H9 (cell line): Measurements from ENCODE around the gene PLEKHA5. TPM values are rescaled to one million over a fixed set of nuclear protein-coding genes. Genes with fewer than 3 reads are reported as not detected.
A peak's percentile ranks its signal among the peaks of the same experiment; 100 is the strongest.

Experiments used
- DNase-seq: peaks from one replicate; pipeline ENCODE4 v3.0.0-alpha.2; 2017
- H2AFZ ChIP-seq: one replicate; pipeline ENCODE4 v1.6.1; 2013; ENCODE audit warnings: mild to moderate bottlenecking, low read length, control low read depth, moderate library complexity
- H2AK5ac ChIP-seq: 2 replicates; pipeline ENCODE4 v1.6.1; 2013; ENCODE audit warnings: low read length, control low read depth, mixed read lengths; ENCODE audit not compliant: insufficient read length
- H2BK120ac ChIP-seq: one replicate; pipeline ENCODE4 v1.6.1; 2013; ENCODE audit warnings: low read depth, mild to moderate bottlenecking, low read length, control low read depth, inconsistent platforms; ENCODE audit not compliant: poor library complexity, severe bottlenecking
- H2BK12ac ChIP-seq: 2 replicates; pipeline ENCODE4 v1.6.1; 2013; ENCODE audit warnings: low read length, control low read depth, mixed read lengths, low read depth; ENCODE audit not compliant: insufficient read length
- H2BK15ac ChIP-seq: 2 replicates; pipeline ENCODE4 v1.6.1; 2013; ENCODE audit warnings: low read depth, low read length, control low read depth
- H2BK20ac ChIP-seq: one replicate; pipeline ENCODE4 v1.6.1; 2013; ENCODE audit warnings: low read depth, mild to moderate bottlenecking, low read length, control low read depth, inconsistent platforms; ENCODE audit not compliant: poor library complexity, severe bottlenecking
- H2BK5ac ChIP-seq: 2 replicates; pipeline ENCODE4 v1.6.1; 2013; ENCODE audit warnings: low read length, control low read depth, mixed read lengths; ENCODE audit not compliant: insufficient read length
- H3K14ac ChIP-seq: 2 replicates; pipeline ENCODE4 v1.6.1; 2013; ENCODE audit warnings: low read length, control low read depth; ENCODE audit not compliant: insufficient read depth
- H3K18ac ChIP-seq: 2 replicates; pipeline ENCODE4 v1.6.1; 2013; ENCODE audit warnings: low read depth, mild to moderate bottlenecking, mixed read lengths, low read length, control low read depth; ENCODE audit not compliant: insufficient read length
- H3K23ac ChIP-seq: 2 replicates; pipeline ENCODE4 v1.6.1; 2013; ENCODE audit warnings: low read length, control low read depth, mixed read lengths, low read depth; ENCODE audit not compliant: insufficient read length
- H3K23me2 ChIP-seq: 2 replicates; pipeline ENCODE4 v1.6.1; 2013; ENCODE audit warnings: low read depth, mild to moderate bottlenecking, mixed read lengths, low read length, control low read depth; ENCODE audit not compliant: insufficient read length, poor library complexity, severe bottlenecking
- H3K27ac ChIP-seq: 2 replicates; pipeline ENCODE4 v1.5.1; 2013; ENCODE audit warnings: low read length, control low read depth, mixed read lengths, low read depth; ENCODE audit not compliant: insufficient read length
- H3K27me3 ChIP-seq: 2 replicates; pipeline ENCODE4 v1.6.1; 2013; ENCODE audit warnings: low read length, control low read depth, inconsistent platforms; ENCODE audit not compliant: insufficient read depth
- H3K4ac ChIP-seq: 2 replicates; pipeline ENCODE4 v1.6.1; 2013; ENCODE audit warnings: low read depth, mild to moderate bottlenecking, control low read depth, inconsistent platforms, low read length, moderate library complexity
- H3K4me1 ChIP-seq: 2 replicates; pipeline ENCODE4 v1.6.1; 2013; ENCODE audit warnings: low read length, control low read depth, inconsistent platforms; ENCODE audit not compliant: insufficient read depth
- H3K4me2 ChIP-seq: 2 replicates; pipeline ENCODE4 v1.6.1; 2013; ENCODE audit warnings: low read length, control low read depth, mixed read lengths; ENCODE audit not compliant: insufficient read length, insufficient read depth
- H3K56ac ChIP-seq: 2 replicates; pipeline ENCODE4 v1.6.1; 2013; ENCODE audit warnings: low read depth, mild to moderate bottlenecking, mixed read lengths, low read length, control low read depth; ENCODE audit not compliant: insufficient read length
- H3K79me1 ChIP-seq: 2 replicates; pipeline ENCODE4 v1.6.1; 2013; ENCODE audit warnings: low read depth, mild to moderate bottlenecking, moderate library complexity, low read length, control low read depth, inconsistent platforms; ENCODE audit not compliant: insufficient read depth, poor library complexity, severe bottlenecking
- H3K79me2 ChIP-seq: 2 replicates; pipeline ENCODE4 v1.6.1; 2013; ENCODE audit warnings: low read length, control low read depth, inconsistent platforms; ENCODE audit not compliant: insufficient read depth
- H3K9ac ChIP-seq: 2 replicates; pipeline ENCODE4 v1.6.1; 2013; ENCODE audit warnings: low read length, control low read depth, mixed read lengths; ENCODE audit not compliant: insufficient read length; ENCODE audit errors: extremely low read depth
- H3K9me3 ChIP-seq: one replicate; pipeline ENCODE4 v1.6.1; 2013; ENCODE audit warnings: low read depth, low read length, inconsistent platforms; ENCODE audit not compliant: control insufficient read depth
- H3T11ph ChIP-seq: one replicate; pipeline ENCODE4 v1.6.1; 2013; ENCODE audit warnings: mild to moderate bottlenecking, low read length, control low read depth, inconsistent platforms
- H4K20me1 ChIP-seq: one replicate; pipeline ENCODE4 v1.6.1; 2013; ENCODE audit not compliant: control insufficient read depth, insufficient read length, insufficient read depth
- H4K5ac ChIP-seq: 2 replicates; pipeline ENCODE4 v1.6.1; 2013; ENCODE audit warnings: low read depth, mild to moderate bottlenecking, mixed read lengths, low read length, control low read depth; ENCODE audit not compliant: insufficient read length
- H4K8ac ChIP-seq: replicated peaks from 2 replicates; pipeline ENCODE4 v1.6.1; 2013; ENCODE audit warnings: low read length, control low read depth, mixed read lengths, low read depth; ENCODE audit not compliant: insufficient read length
- H4K91ac ChIP-seq: 2 replicates; pipeline ENCODE4 v1.6.1; 2013; ENCODE audit warnings: low read depth, mild to moderate bottlenecking, moderate library complexity, mixed read lengths, low read length, control low read depth; ENCODE audit not compliant: insufficient read length
- H3K27ac Mint-ChIP-seq, 3 experiments: 2 replicates in 2 of 3; 3 replicates in 1 of 3; pipeline ENCODE4 v1.8.0; 2020 to 2021; ENCODE audit warnings: mixed read lengths in 3 of 3, mild to moderate bottlenecking in 1 of 3, moderate library complexity in 1 of 3
- H3K27me3 Mint-ChIP-seq: 2 replicates; pipeline ENCODE4 v1.8.0; 2021; ENCODE audit warnings: low read depth, mild to moderate bottlenecking, moderate library complexity, mixed read lengths
- H3K36me3 Mint-ChIP-seq, 3 experiments: 2 replicates in 2 of 3; 3 replicates in 1 of 3; pipeline ENCODE4 v1.8.0; 2020 to 2021; ENCODE audit warnings: low read depth in 3 of 3, mixed read lengths in 3 of 3; ENCODE audit not compliant: insufficient read depth in 1 of 3
- H3K4me1 Mint-ChIP-seq, 2 experiments: 2 replicates each; pipeline ENCODE4 v1.8.0; 2020; ENCODE audit warnings: mixed read lengths in 2 of 2
- H3K4me3 Mint-ChIP-seq, 2 experiments: 2 replicates in 1 of 2; 3 replicates in 1 of 2; pipeline ENCODE4 v1.8.0; 2020 to 2021; ENCODE audit warnings: mild to moderate bottlenecking in 2 of 2, mixed read lengths in 2 of 2, moderate library complexity in 1 of 2
- H3K9me3 Mint-ChIP-seq, 2 experiments: 2 replicates in 1 of 2; 3 replicates in 1 of 2; pipeline ENCODE4 v1.8.0; 2020; ENCODE audit warnings: mild to moderate bottlenecking in 2 of 2, mixed read lengths in 2 of 2, moderate library complexity in 1 of 2
- WGBS: extraction: QIAGEN DNeasy Blood & Tissue Kit; methylation state at CpG from one replicate; pipeline ENCODE4 v1.1.7; 2013; ENCODE audit warnings: missing lambda C conversion rate, low lambda C conversion rate, mixed read lengths; ENCODE audit not compliant: insufficient read length; ENCODE audit errors: extremely low coverage; 5-methylcytosine and 5-hydroxymethylcytosine counted together
- total RNA-seq: library from RNA; stranded (reverse); gene quantifications from 2 replicates; pipeline ENCODE4 v1.2.1, GENCODE V29; 2021
- TF ChIP-seq, protein P1 (sequence below): fragments of 200-600 bp; sonication (generic); conservative IDR thresholded peaks from 3 replicates; pipeline ENCODE4 v1.8.0; 2021; ENCODE audit warnings: antibody characterized with exemption, mild to moderate bottlenecking

Gene PLEKHA5
- total RNA-seq, 1 experiment from 2014 or later = 86.7 TPM

DNA sequence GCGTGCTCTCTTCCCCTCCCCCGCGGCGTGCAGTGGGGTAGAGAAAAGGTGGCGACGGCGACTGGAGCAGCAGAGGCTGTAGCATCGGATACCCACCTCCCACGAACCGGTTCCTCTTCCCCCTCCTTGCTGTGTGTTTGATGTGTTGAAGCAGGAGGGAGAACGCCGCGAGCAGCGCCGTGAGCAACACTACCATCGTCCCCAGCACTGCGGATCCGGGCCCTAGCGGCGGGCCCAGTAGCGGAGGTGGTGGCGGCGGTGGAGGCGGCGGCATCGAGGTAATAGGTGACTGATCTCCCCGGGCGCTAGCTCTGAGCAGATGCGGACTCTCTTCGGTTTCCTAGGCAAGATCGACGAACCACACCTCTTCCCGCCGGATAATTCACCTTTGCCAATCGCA, 176.8 kb downstream of the PLEKHA5 start:
- no peak overlapping the region for H2BK15ac ChIP-seq

More for the DNA sequence above, 176.8 kb downstream of the PLEKHA5 start:
- no peak overlapping the region for H3K14ac ChIP-seq
- Mint-ChIP-seq H3K27ac (0 out of 7 replicates have a peak overlapping the region, but pooled peaks of 1 of the 3 experiments have one; percentile 28), H3K4me1 (peaks cover 2 to 4% of the 10 kb centered on the region in 2 experiments; a peak in 2 of 4 replicates), H3K4me3 (no peak overlapping the region), H3K9me3 (peaks cover 0 to 8% of the 10 kb centered on the region in 2 experiments; a peak in 1 of 5 replicates), H3K27me3 (no peaks in the 10 kb centered on the region), H3K36me3 (peaks cover 9 to 48% (median 20%) of the 10 kb centered on the region in 3 experiments; a peak in 6 of 7 replicates)
- H3K79me1 ChIP-seq = no peaks in the 10 kb centered on the region
- no peak overlapping the region for H2AFZ ChIP-seq
- no peak overlapping the region for H3K23ac ChIP-seq
- no peak overlapping the region for H3K18ac ChIP-seq
- H4K91ac ChIP-seq = no peak overlapping the region
- no peaks in the 10 kb centered on the region for H3K79me2 ChIP-seq
- H4K8ac ChIP-seq = no peak overlapping the region
- H4K5ac ChIP-seq = no peak overlapping the region
- no peak overlapping the region for H3T11ph ChIP-seq
- TF ChIP-seq, protein P1, sequence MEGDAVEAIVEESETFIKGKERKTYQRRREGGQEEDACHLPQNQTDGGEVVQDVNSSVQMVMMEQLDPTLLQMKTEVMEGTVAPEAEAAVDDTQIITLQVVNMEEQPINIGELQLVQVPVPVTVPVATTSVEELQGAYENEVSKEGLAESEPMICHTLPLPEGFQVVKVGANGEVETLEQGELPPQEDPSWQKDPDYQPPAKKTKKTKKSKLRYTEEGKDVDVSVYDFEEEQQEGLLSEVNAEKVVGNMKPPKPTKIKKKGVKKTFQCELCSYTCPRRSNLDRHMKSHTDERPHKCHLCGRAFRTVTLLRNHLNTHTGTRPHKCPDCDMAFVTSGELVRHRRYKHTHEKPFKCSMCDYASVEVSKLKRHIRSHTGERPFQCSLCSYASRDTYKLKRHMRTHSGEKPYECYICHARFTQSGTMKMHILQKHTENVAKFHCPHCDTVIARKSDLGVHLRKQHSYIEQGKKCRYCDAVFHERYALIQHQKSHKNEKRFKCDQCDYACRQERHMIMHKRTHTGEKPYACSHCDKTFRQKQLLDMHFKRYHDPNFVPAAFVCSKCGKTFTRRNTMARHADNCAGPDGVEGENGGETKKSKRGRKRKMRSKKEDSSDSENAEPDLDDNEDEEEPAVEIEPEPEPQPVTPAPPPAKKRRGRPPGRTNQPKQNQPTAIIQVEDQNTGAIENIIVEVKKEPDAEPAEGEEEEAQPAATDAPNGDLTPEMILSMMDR = no peak
- WGBS = no CpG with 5 or more reads among the region's 35 CpGs
- no peak overlapping the region for H3K4ac ChIP-seq
- no peak overlapping the region for H2BK12ac ChIP-seq
- H3K9me3 ChIP-seq = no peaks in the 10 kb centered on the region
- H4K20me1 ChIP-seq = no peaks in the 10 kb centered on the region
- H2AK5ac ChIP-seq = no peak overlapping the region
- no peaks in the 10 kb centered on the region for H3K27me3 ChIP-seq
- H2BK120ac ChIP-seq = no peak overlapping the region
- no peak overlapping the region for H3K9ac ChIP-seq
- no peak overlapping the region for H2BK20ac ChIP-seq
- H2BK5ac ChIP-seq = no peak overlapping the region
- no peak overlapping the region for H3K56ac ChIP-seq
- no peak overlapping the region for H3K27ac ChIP-seq
- no peaks in the 10 kb centered on the region for H3K4me1 ChIP-seq
- no peak for DNase-seq
- H3K23me2 ChIP-seq = no peaks in the 10 kb centered on the region
- no peak overlapping the region for H3K4me2 ChIP-seq
